Nucleus accumbens (tissue), 56 donors: Measurements from ENCODE around the gene GPR78.

Experiments
- DNase-seq, 56 donors: peaks; one replicate each; lab custom pipeline; 2025; lab: John Stamatoyannopoulos, UW

The GPR78 gene

GRCh38 chr4:8580321-8581093, at the start of gene GPR78:
TSS of gene GPR78 (plus strand) at chr4:8580392. CDS start at chr4:8580983, 591 bp downstream.
- DNase-seq = peak in 1 of 56 donors; percentile 12

DNA sequence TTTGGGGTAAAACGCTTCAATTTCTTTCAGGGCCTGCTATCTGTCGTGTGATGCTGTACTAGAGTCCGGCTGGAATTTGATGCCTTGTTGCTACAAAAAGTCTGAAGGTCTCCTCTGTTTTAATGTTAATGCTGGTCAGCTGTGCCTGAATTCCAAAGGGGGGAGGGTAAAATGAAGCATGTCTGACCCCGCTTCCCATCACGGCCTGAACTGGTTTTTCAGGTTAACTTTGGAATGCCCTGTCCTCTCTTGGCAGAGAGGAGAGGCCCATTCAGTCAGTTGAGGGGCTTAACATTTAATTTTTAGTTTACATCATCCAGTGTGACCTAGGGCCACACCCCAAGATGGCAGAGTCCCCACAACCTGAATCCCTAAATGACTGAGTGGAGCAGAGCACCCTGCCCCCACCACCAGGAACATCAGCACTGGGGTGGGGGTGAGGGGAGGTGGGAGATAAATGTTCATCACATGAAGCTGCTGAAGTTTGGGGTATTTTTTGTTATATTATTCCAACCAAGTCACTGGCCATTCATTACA, 47.9 kb upstream of the GPR78 start:
- no peak for DNase-seq

DNA sequence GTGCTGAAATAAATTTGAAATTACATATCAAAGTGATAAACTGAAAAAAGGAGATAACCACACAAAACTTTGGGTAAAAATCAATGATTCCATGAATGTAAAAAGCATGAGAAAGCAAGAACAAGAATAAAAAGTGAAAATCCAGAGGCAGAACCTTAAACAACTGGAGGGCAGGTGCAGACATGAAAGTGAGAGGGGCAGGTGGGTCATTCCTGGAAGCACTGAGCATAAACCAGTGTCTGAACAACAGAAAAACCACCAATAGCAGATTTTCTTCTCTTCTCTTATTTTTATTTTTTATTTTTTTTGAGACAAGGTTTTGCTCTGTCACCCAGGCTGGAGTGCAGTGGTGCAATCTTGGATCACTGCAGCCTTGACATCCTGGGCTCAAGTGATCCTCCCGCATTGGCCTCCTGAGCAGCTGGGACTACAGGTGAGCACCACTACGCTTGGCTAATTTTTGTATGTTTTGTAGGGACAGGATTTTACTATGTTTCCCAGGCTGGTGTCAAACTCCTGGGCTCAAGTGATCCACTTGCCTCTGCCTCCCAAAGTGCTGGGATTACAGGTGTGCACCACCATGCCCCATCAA, 46.8 kb upstream of the GPR78 start:
- no peak for DNase-seq

DNA sequence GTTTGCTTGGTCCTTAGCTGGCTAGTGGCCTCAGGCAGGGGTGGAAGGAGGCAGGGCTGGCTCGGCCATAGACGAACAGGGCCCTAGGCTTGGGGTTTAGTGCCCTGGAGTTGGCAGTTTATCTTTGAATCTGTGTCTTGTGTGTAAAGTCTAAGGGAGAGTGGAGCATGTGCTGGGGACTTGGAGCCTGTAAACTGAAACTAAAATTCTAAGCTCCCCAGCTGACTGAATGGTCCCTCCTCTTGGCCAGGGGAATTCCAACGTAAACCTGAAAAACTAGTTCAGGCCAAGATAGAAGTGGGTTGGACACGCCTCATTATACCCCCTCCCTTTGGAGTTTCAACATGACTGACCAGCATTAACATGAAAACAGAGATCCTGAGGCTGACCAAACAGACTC, 46.1 kb upstream of the GPR78 start:
- DNase-seq = no peak

- DNase-seq = no peak
These were observed 45.6 kb upstream of the GPR78 start for GRCh38 chr4:8534611-8535010.

DNA sequence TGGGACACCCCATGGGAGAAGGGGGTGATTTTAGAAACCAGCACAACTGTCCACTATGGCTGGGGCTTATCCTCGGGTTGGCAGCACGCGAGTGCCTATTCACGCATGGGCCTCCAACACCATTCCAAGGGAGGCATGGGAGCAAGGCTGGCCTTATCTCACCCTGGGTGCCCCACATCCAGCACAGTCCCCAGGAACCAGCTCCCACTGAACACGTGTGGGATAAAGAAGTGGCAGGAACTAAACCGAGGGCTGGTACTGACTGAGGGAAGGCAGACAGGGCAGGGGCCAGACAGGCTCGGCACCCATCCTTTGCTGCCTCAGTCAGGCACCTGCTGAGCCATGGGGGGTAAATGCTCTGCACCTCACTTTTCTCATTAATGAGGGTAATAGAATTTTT, 43.7 kb upstream of the GPR78 start:
- DNase-seq = no peak

- DNase-seq = no peak
These were observed 43.1 kb upstream of the GPR78 start for GRCh38 chr4:8537041-8537461.

DNA sequence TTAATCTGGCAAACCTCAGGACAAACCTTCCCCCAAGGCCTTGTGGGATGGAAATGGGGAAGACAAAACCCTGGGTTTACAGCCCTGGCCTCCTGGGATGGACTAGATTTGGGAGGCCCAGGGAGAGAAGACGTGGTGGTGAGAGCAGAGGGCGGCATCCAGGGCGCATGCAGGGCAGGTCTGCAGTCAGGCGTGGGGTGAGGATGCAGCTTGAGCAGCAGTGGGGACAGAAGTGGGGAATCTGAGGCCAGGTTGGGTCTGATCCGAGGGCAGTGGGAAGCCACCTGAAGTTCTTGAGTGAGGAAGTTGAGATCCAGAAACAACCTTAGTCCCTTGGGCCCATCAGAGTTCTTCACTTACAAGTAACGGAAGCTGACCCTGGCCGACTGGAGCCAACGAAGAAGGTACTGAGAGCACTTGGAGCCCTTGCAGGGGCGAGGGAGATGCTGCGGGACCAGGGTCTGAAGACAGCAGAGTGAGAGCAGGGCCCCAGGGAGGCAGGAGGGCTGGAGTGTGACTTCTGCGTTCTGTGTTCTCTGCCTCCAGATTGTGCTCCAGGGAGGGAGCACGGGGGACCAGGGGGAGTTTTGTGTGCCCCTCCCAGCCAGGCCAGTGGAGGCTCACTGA, 42.0 kb upstream of the GPR78 start:
- DNase-seq = no peak

DNA sequence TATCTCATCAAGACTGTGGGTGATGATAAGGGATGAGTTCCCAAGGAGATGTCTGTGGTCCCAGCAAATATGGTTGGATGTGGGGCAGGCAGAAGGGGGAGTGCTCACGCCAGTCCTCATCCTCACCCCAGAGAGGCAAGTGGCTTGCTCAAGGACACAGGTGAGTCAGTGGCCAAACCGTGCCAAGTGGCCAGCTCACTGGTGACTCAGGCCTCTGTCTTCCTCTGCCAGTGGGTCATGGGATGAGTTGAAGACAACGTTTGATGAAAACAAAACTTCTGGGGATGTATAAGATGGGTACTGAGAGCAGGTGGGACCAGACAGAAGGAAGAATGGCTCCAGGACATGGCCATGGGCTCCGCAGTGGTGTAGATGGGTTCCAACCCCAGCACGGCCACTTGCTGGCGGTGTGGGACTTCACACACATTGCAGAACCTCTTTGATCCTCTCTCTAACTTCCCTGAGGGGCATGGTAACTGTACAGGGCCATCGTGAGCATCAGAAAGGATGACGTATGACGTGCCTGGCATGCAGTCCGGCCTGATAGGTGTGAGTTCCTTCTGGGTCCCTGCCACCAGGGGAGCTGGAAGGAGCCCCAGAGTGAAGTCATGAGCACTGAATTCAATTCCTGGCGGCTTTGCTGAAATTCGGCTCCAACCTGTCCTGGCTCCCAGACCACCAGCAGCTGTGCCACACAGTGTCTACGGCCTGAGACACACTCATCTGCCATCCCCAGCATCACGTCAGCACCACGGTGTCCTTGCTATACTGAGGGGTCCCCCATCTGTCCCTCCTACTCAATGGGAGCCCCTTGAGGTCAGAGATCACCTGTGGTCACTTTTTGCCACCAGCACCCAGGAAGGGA, 41.3 kb upstream of the GPR78 start:
- no peak for DNase-seq

DNA sequence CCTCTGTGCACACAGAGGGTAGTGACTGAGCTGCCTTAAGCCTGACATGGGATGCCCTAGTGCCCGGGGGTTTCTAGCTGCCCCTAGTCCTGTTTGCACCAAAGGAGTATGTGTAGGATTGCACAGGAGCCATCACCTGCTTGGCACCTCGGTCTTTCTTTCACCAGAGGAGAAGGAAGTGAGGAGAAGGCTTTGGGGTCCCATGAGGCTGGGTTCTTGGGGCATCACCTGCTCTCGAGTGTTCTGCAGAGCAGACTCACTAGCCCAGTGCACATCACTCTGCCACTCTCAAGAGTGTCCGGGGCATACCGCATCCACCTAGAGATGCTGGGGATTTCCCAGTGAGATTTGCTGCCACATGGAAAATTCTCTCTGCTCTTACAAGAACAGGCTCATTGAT, 40.5 kb upstream of the GPR78 start:
- DNase-seq = no peak

DNA sequence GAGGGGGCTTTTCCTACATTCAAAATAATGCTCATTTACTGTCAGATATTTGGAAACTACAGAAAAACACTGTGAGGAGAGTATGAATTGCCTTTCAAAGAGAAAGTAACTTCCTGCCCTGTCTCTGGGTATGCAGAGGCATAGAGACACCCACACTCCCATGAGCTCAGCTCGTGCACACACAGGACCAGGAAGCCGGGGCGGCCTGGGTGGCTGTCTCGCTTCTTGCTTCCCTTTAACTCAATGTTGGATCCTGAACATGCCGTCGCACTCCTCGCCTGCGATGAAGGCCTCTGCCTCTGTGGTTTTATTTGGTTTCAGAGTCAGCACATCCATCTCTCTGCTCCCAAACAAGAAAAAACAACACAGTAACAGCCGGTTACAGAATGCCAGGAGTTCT, 40.1 kb upstream of the GPR78 start:
- peak in 15 of 56 donors; percentile 3 to 61 (median 19) for DNase-seq

- DNase-seq = no peak
These were observed 39.6 kb upstream of the GPR78 start for GRCh38 chr4:8540586-8540985.

- no peak for DNase-seq
These were observed 39.2 kb upstream of the GPR78 start for GRCh38 chr4:8540991-8541390.

DNA sequence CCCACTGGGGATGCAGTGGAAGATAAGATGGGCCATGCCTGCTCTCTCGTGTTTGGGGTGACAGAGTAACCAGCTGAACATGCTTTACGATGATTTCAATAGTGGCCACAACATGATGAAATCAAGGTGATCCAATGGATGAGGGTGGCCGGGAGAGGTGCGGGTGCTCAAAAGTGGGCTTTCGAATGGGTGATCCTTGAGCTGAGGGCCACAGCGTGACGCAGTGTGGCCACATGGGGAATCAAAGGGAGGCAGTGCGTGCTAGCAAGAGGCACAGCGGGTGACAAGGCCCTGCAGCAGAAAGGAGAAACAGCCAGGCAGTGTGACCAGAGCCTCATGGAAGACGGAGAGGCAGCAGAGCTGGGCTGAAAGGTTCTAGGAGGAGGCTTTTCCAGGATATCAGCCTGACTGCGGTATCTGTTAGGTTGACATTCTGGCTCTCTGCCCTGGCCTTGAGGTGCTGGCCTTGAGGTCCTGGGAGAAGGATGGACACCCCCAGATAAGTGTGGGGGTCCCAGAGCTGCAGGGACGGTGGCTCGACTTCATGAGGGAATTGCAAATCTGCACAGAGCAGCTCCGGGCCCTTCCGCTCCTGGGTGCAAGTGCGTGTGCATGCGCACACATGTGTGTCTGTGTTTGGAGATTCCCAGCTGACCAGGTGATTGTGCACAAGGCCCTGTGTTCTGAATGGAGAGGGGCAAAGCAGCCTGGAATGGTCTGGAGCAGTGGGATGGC, 38.0 kb upstream of the GPR78 start:
- DNase-seq = no peak

DNA sequence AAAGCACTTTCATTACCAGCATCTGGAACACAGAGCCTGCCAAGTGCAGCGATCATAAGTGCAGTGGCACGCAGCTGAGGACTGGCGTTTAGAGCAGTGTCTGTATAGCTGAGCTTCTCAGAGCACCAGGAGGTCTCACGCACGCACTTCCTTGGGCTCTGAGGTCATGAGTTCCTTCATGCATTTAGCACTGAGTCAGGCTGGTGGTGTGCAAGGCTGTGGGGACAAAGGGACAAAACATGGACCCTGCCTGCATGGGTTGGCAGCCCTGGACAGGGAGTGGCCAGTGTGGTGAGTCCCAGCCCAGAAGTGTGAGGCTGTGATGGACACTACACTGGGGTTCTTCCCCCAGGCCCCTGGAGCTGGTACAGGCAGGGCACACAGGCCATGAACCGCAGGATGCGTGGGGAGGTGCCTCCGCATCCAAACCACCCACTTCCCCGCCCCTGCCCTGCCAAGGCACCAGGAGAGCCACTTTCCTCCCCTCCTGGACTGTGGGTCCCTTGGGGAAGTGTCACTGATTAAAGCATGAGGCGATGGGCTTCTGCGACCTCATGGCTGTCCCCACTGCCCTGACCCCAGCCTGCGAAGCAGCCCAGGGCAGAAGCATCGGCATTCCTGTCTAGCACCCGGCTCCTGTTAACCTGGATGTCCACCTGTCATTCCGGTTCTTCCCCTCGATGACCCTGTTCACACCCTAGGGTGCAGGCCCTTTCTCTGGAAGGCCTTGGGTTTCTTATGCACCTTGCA, 37.2 kb upstream of the GPR78 start:
- no peak for DNase-seq

DNA sequence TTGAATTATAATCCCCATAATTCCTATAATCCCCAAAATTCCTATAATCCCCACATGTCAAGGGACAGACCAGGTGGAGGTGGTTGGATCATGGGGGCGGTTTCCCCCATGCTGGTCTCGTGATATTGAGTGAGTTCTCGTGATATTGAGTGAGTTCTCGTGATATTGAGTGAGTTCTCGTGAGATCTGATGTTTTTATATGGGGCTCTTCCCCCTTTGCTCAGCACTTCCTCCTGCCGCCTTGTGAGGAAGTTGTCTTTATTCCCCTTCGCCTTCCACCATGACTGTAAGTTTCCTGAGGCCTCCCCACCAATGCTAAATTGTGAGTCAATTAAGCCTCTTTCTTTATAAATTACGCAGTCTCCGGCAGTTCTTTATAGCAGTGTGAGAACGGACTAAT, 36.6 kb upstream of the GPR78 start:
- no peak for DNase-seq

DNA sequence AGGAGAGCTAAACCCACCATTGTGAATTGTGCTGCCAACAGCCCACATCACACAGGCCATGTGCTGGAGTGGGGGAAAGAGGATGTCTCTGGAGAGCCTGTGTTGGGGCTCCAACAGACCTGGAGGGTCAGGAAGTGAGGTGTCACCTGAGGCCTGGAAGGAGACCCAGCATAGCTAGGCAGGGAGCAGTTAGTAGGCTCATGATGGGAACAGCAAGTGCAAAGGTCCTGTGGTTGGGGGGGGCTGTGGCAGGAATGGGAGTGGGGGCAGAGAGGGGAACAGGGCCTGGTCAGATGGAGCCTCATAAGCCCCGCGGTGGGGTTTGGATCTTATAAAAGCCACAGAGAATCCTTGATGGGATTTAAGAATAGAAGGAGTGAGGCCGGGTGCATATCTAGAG, 35.9 kb upstream of the GPR78 start:
- DNase-seq = no peak

- DNase-seq = no peak
These were observed 35.3 kb upstream of the GPR78 start for GRCh38 chr4:8544741-8545438.

GRCh38 chr4:8545439-8545765, 34.8 kb upstream of the GPR78 start:
- no peak for DNase-seq
